GM18520 (cell line): ENCODE results near the gene CHN1.

Experiments
- ATAC-seq: cut with Tn5 transposase; IDR thresholded peaks from one replicate; pipeline ENCODE4 v1.9.1; 2021; ENCODE audit not compliant: unreplicated experiment

The CHN1 gene

DNA sequence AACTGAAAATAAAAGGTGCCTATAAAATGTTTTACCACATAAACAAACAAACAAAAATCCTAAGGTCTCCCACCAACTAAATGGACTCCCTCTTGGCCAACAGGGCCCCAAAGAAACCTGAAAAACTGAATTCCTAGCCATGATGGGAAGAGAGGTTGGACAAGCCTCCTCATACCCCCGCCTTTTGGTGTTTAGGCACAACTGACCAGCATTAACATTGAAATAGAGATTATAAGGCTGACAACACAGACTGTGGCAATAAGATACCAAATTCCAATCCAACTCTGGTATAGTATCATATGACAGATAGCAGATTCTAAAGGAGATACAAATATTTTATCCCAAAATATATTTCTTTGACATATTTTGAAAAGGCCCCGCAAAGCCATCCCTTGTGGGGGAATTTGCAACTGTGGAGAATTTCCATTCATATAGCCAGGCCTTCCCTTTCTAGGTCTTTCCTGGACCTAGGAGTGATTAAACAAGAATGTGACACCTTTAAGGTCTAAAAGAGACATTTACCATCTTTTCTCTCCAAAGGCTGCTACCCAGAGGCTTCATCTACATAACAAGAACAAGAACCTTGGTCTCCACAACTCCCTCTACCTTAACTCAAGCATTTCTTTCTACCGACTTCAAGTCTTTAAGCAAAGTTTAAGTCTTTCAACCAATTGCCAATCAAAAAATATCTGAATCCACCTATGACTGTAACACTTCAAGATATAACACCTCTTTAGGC, 80.0 kb downstream of the CHN1 start:
- no peak for ATAC-seq

DNA sequence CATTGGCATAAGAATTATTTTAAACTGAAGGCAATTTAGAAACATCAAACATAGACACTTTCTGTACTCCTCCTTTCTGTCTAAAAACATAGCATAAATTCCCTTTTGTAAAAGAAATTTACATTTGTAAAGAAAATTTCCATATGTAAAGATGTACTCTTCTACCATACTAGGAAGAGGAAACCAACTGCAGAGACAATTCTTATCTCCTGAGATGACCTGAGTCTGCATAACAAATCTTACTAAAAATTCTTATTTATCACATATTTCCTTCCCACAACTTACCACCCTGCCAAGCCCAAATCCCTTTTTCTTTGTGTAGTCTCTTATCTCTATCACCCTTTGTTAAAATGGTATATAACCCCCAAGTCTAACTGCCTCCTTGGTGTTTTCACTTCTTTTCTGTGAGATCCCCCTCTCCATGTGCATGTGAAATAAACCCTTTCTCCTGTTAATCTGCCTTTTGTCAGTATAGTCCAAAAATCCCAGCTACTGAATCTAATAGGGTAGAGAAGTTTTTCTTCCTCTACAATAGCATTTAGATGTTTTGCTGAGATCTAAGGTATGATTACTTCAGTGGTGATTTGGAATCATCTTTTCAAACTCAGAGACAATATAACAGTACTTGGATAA, 81.0 kb downstream of the CHN1 start:
- ATAC-seq, result no peak

DNA sequence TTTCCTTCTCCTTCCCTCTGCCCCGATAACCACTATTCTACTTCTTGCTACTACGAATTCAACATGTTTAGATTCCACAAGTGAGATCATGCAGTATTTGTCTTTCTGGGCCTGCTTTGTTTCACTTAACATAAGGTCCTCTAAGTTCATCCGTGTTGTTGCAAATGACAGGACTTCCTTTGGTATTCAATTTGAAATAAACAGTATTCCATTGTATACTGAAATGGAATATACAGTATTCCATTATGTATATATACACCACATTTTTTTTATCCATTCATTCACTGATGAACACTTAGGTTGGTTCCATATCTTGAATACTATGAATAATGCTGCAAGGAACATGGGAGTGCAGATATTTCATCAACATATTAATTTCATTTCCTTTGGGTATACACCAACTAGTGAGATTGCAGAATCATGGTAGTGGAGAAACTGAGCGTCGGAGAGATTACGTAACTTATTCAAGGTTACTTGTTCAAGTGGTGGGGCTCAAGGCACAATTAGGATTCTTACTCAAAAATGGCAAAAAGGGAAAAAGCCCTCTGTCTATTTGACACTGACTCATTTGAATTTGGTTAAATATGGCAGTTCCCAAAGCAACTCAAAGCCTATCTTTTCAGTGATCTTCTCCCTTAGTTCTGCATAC, 85.1 kb downstream of the CHN1 start:
- no peak for ATAC-seq

DNA sequence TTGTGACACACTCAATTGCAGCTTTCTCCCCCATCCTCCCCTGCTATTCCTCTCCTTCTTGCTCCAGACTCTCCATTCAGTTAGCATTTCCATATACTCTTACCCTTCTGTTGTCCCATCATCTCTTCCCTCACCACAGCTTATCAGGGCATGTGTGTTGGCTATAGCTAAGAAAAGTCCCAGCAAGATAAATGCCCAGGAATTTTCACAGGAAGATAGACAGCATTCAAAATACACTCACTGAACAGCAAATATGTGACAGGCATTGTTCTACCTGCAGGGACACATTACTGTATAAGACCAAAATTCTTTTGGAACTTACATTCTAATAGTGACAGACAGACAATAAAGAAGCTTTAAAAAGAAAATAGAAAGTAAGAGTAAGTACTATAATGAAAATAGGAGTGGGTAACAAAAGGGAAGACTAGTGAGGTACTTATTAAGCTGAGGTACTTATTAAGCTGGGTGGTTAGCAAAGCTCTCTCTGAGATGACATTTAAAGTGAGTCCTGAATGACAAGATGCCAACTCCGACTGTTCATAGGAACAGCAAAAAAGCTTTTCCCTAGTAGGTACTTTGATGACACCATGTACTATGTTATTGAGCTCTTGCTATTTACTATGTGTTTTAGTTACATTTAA, 86.2 kb downstream of the CHN1 start:
- no peak for ATAC-seq

DNA sequence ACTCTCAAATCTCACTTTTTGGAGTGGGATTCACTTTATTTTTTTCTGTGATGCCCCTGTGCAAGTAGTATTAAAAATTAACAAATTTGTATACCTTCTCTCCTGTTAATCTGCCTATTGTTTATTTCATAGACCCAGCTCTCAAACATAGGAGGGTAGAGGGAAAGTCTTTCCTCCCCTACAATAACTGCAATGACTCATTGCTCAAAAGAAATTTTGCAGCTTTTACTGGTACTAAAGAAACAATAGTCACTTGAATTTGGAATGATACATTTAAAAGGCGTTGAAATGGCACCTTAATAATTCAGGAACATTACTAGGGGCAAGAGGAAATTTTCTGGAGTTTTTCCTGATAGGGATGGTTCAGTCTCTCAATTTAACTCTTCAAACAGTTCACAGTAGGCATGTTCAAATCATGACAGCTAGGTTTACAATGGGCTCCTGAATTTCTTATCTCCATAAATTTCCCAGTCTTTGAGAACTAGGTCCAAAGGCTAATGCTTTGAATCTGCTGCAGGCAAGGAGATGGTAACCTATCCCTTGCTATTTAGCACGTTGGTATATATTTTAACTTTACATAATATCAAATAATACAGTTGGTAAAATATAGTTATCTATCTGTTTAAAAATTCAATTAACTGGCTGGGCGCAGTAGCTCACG, 88.8 kb downstream of the CHN1 start:
- ATAC-seq, result no peak

DNA sequence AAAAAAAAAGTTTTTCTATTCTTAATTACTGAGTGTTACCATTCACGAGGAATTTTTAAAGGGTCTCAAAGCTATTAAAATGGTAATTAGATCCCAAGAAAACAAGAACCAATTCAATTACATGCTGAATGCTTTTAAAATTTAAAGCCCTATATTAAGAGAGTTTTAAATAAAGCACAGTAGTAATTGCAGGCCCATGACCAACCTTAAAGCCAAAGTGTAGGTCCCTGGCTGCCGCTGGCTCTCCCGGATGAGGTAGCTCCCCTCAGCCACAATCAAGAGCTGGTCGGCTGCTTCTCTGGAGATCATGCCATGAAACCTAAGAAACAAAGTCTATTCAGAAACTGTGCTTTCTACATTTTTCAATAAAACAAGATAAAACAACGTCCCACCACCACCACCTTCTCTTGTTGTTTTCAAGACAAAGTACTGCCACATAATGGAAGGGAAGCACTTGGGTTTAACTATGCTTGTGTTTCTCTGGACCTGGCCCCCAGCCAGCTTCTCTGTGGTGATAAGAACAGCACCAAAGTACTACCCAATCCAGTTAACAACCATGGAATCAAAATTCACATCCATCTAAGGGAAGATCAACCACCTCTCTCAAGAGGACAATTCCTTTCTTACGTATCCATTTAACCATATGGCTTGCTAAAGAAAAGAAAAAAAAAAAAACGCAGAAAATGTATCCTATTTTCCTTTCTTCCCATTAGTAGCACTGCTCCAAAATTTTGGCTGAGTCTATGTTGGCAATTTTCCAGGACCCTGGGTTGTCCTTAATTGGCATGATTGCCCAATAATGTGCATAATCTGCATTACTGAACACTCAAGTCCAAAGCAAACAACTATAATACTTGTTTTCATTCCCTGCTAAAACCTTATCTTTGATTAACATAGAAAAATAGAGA, 90.1 kb downstream of the CHN1 start:
- no peak for ATAC-seq

DNA sequence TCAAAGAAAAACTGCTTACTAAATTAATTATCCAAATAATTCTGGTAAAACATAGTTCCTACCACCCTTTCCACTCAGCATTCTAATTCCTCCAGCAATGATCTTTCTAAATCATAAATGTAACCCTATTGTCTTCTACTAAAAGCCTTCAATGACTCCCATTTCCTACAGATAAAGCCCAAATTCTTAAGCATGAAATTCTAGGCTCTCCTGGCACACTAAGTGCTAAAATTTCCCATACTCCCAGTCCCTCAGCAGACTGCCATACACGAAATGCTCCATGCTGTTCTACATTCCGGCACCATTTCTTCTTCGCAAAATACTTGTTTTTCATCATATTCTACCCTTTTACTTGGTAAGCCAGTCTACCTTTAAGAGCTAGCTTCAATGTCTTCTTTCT, 96.9 kb downstream of the CHN1 start:
- ATAC-seq, result no peak

DNA sequence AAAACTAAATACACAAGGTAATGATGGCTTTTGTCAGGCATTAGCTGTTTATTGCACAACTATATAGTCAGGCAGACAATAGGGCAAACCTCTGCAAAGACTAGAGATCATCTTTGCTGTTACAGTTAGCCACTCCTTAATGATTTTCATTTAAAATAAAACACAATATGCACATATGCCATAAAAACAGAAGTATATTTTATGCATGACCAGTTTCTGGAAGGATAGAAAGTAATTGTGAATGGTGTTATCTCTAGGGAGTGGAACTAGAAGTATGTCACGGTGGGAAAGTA, 102.0 kb downstream of the CHN1 start:
- ATAC-seq, result no peak

DNA sequence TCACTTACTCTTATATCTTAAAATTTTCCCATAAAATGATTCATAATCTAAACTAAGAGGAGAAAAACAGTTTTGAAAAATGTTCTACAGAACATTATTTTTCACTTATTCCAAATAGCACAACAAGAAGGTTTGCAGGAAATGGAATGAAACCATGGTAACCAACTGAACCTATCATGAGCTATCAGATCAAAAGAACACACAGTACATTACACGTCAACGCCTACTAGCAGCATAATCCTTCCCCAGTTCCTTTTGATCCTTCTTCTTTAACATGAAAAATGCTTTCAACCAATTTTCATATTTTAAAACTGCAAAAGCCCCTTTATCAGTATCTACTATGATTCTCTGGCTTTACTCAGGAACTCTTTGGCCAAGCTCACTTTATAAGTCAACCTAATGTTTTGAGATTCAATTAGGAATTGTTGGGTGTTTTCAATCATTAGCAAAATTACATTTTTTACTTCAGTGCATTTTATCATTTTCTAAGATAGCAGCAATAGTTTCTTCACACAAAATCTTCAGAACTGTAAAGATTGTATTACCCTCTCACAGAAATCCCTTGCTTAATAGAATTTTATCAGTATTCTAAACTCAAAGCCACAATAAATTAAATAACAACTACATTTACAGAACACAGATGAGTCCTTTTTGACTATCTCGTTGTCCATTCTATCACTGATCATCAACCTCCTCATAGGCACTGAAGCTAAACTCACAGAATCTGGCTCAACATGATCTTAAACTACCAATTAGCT, 102.5 kb downstream of the CHN1 start:
- no peak for ATAC-seq

DNA sequence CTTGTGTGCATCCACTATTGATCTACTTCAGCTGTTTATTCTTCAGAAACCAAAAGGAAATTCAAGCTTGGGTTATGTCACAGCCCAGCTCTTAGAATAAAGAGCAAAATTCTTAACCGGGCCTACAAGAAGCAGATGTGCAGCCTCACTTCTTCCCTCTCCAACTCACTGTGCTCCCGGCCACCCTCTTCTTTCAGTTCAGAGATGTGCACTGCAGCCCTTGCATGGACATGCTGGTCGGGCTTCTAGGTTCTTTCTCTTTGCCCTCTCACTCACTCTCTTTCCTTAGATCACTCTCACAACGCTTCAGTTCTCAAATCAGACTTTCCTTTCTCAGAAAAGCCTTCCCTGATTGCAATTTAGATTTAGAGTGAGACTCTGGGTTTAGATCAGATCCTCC, 104.1 kb downstream of the CHN1 start:
- ATAC-seq, result no peak

DNA sequence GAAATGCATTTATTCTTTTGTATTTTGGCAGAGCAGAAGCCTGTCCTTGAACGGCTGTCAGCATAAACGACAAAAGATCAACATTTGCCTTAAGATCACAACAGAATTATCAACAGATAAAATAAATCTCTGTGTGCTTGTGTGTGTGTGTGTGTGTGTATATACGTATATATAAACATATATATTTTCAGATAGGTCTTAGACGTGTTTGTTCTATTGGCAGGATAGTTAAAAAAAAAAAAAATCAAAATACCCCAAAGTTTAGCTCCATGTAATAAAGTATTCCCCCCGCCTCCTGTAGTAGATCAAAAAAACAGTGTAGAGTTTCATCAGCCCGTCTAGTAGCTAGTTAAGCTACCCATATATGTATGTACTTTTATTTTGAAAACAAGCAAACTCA, 107.9 kb downstream of the CHN1 start:
- no peak for ATAC-seq

DNA sequence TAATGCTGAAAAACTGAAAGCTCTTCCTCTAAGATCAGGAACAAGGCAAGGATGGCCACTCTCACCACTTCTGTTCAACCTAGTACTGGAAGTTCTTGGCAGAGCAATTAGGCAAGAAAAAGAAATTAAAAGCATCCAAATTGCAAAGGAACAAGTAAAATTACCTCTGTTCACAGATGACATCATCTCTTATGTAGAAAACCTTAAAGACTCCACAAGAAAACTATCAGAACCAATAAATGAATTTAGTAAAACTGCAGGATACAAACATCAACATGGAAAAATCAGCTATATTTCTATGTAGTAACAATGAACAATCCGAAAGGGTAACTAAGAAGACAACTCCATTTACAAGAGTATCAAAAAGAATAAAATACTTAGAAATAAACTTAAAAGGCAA, 112.2 kb downstream of the CHN1 start:
- ATAC-seq, result no peak

DNA sequence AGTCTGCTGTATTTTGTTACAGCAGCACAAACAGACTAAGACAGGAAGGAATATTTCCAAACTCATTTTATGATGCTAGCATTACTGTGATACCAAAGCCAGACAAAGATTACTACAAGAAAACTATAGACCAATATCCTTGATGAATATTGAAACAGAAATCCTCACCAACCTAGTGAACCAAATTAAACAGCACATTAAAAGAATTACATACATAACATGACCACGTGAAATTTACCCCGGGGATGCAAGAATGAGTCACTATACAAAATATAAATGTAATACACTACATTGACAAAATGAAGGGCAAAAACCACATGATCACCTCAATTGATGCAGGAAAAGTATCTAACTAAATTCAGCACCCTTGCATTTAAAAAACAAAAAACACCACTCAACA, 112.6 kb downstream of the CHN1 start:
- ATAC-seq, result no peak

DNA sequence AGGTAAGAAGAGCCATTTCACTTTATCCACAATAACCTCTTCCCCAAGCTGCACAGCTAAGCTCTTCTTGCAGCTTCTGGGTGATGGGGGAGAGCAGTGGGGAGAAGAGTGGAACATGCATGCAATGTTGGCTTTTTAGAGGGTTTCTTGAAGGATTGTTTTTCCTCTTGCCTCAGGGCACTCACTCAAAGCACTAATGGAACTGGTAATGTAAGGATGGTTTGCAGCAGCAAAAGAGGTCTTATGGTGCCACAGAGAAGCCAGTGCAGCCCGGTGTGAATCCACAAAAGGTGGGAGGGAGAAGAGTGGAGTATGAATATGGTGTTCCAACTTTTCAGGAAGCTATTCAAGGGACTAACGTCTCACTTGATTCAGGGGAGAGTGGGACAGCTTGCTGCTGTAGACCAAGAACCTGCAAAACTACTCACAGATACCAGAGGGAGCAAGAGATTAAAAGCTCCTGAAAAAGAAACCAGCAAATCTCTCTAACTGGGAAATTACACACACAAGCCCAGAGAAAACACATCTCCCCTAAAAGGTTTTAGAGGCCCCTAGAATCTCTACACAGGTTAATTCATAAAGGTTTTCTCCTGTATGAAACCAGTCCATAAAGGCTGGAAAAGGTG, 116.4 kb downstream of the CHN1 start:
- ATAC-seq, result no peak

DNA sequence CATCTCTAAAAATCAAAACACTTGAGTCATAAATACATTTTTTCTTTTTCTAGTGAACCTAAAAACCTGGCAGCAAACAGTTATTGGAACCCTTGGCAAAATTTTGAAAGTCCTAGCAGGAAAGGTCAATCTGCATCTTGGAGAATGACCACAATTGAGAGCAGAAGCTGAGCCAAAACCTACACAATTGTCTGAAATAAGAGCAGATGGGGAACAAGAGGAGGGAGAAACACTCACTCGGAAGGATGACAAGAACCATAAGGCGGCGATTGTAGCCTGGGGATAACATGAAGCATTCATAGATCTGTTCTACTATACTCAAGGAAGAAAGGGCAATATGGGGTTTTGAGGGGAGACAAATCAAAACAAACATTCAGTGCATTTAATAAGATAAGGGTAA, 117.0 kb downstream of the CHN1 start:
- no peak for ATAC-seq

DNA sequence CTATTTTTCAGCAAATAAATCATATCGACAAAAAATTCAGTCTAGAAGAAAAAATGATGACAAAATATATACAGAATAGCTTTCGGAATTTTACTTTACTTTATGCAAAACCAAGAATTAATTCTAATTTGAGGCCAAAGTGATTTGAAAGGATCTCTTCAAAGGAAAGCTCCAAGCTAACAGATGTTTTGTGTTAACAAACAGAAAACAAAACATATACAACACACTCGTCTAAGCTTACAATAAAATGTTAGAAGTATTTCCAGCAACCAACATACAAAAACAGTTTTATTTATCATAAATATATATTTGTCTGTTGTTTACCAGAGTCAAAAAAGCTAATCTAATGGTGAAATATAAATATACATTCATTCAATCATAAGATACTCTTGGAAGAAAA, 122.8 kb downstream of the CHN1 start:
- no peak for ATAC-seq

DNA sequence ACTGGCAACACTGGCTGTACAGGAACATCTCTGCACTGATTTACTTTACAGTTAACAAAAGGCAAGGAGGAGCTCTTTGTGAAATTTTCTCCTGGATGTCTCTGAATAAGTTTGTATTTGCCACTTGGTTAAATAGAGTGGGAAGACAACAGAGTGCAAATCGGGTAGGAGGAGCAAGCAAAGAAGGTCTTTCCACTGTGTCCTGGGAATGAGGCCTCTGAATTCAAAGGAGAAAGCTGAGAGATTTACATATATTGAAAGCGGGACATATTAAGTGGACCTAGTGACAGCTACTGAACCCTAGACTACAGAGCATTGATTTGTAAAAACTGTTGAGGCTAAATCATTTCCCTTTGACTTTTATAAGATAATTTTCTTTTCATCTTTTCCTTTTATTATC, 123.5 kb downstream of the CHN1 start:
- no peak for ATAC-seq

DNA sequence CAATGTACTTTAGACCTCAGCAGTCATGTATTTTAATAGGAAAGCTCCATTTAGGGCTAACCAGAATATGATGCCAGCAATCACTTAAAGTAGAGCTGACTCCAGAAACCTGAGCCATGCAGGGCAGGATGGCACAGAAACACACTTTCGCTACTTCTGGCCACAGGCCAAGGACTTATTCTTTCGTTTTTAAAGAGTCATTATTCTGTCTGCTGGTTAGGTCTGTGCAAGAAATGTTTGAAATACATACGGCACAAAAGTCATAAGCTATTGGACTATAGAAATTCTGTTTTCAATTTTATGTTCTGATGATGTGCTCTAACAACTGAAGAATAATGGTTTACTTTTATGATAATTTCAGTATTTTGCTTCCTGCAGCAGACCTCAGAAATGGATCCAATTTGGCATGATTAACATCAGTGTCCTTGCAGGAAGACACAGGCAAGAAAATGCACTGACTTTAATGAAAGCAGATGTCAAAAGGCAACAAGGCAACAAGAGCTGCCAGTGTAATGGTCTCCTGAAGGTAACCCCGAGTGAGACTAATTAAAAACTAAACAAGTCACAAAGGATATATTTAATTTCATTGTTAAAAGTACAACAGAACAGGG, 126.5 kb downstream of the CHN1 start:
- ATAC-seq, result no peak

DNA sequence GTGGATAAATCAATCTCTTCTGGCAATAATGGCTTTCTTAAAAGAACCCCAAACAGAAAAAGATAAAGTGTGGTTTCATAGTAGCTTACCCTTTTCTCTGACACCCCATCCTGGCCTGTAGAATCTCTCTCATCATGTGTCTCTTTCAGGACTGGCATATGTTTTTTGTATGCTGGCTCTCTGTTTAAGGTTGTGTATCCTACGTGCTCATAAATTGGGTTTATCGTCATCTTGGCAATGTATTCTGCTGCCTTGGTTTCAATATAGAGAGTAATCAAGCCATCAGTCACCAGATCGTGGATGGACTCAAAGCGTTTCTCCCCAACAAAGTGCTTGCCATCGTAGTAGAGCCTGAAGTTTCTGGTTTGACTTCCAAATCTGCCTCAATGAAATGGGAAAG, 127.4 kb downstream of the CHN1 start:
- ATAC-seq, result no peak
